Astrocyte (in vitro differentiated cells and primary cell): ENCODE measurements around the gene RNU7-1. TPM values are rescaled to one million over a fixed set of nuclear protein-coding genes. Genes with fewer than 3 reads are reported as not detected.

Source experiments
- DNase-seq: peaks from one replicate; pipeline ENCODE4 v3.0.0-alpha.2; 2010; ENCODE audit warnings: low read depth
- FAIRE-seq: peaks from 2 replicates; lab custom pipeline; 2011; peaks lifted over from hg19 to GRCh38; lab: Jason Lieb, UNC
- H2AFZ ChIP-seq: 2 replicates; pipeline ENCODE4 v1.6.0; 2012; ENCODE audit warnings: low read depth, low read length, inconsistent platforms
- H3K27ac ChIP-seq: 2 replicates; pipeline ENCODE4 v1.5.1; 2011; ENCODE audit warnings: low read depth, low read length, inconsistent platforms
- H3K27me3 ChIP-seq: 2 replicates; pipeline ENCODE4 v1.6.0; 2011; ENCODE audit warnings: low read length, inconsistent platforms; ENCODE audit not compliant: insufficient read depth
- H3K36me3 ChIP-seq: 2 replicates; pipeline ENCODE4 v1.5.1; 2011; ENCODE audit warnings: low read length, inconsistent platforms; ENCODE audit not compliant: insufficient read depth
- H3K4me1 ChIP-seq: 2 replicates; pipeline ENCODE4 v1.5.1; 2011; ENCODE audit warnings: low read length, inconsistent platforms; ENCODE audit not compliant: insufficient read depth
- H3K4me2 ChIP-seq: 2 replicates; pipeline ENCODE4 v1.6.0; 2012; ENCODE audit warnings: low read length, inconsistent platforms
- H3K4me3 ChIP-seq: 2 replicates; pipeline ENCODE4 v1.5.1; 2011; ENCODE audit warnings: low read depth, mild to moderate bottlenecking, low read length, inconsistent platforms; ENCODE audit not compliant: insufficient read depth
- H3K79me2 ChIP-seq: 2 replicates; pipeline ENCODE4 v1.6.0; 2012; ENCODE audit warnings: mild to moderate bottlenecking, low read length, inconsistent platforms; ENCODE audit not compliant: insufficient read depth
- H3K9ac ChIP-seq: 2 replicates; pipeline ENCODE4 v1.6.0; 2012; ENCODE audit warnings: mild to moderate bottlenecking, low read length, inconsistent platforms
- H3K9me3 ChIP-seq: 2 replicates; pipeline ENCODE4 v1.5.1; 2012; ENCODE audit warnings: low read depth, mild to moderate bottlenecking, low read length, inconsistent platforms; ENCODE audit not compliant: insufficient read depth
- H4K20me1 ChIP-seq: 2 replicates; pipeline ENCODE4 v1.6.0; 2012; ENCODE audit warnings: low read length, inconsistent platforms; ENCODE audit not compliant: insufficient read depth
- H3K27ac Mint-ChIP-seq: one replicate; pipeline ENCODE4 v1.8.0; 2021; ENCODE audit warnings: mild to moderate bottlenecking, mixed read lengths; ENCODE audit not compliant: unreplicated experiment
- H3K27me3 Mint-ChIP-seq: one replicate; pipeline ENCODE4 v1.8.0; 2021; ENCODE audit warnings: low read depth, mixed read lengths; ENCODE audit not compliant: unreplicated experiment
- H3K36me3 Mint-ChIP-seq: one replicate; pipeline ENCODE4 v1.8.0; 2021; ENCODE audit warnings: low read depth, mixed read lengths; ENCODE audit not compliant: unreplicated experiment
- H3K4me1 Mint-ChIP-seq: one replicate; pipeline ENCODE4 v1.8.0; 2021; ENCODE audit warnings: low read depth, mixed read lengths; ENCODE audit not compliant: unreplicated experiment
- H3K4me3 Mint-ChIP-seq: one replicate; pipeline ENCODE4 v1.8.0; 2021; ENCODE audit warnings: mild to moderate bottlenecking, moderate library complexity, mixed read lengths; ENCODE audit not compliant: unreplicated experiment
- H3K9me3 Mint-ChIP-seq: one replicate; pipeline ENCODE4 v1.8.0; 2021; ENCODE audit warnings: mild to moderate bottlenecking, mixed read lengths; ENCODE audit not compliant: unreplicated experiment
- EZH2 ChIP-seq: IDR thresholded peaks from 2 replicates; pipeline ENCODE4 v1.6.1; 2012; ENCODE audit warnings: mild to moderate bottlenecking, low read length, inconsistent platforms; ENCODE audit not compliant: insufficient read depth
- total RNA-seq: library from RNA; stranded (reverse); gene quantifications from 2 replicates; pipeline ENCODE4 v1.2.1, GENCODE V29; 2021
- TF ChIP-seq, protein P1 (sequence below): IDR thresholded peaks from 2 replicates; pipeline ENCODE4 v1.5.1; 2011; ENCODE audit warnings: low read depth, mild to moderate bottlenecking, inconsistent platforms, low read length, moderate library complexity; ENCODE audit not compliant: insufficient read depth

The RNU7-1 gene
- total RNA-seq, 1 donor from 2014 or later = not detected

DNA sequence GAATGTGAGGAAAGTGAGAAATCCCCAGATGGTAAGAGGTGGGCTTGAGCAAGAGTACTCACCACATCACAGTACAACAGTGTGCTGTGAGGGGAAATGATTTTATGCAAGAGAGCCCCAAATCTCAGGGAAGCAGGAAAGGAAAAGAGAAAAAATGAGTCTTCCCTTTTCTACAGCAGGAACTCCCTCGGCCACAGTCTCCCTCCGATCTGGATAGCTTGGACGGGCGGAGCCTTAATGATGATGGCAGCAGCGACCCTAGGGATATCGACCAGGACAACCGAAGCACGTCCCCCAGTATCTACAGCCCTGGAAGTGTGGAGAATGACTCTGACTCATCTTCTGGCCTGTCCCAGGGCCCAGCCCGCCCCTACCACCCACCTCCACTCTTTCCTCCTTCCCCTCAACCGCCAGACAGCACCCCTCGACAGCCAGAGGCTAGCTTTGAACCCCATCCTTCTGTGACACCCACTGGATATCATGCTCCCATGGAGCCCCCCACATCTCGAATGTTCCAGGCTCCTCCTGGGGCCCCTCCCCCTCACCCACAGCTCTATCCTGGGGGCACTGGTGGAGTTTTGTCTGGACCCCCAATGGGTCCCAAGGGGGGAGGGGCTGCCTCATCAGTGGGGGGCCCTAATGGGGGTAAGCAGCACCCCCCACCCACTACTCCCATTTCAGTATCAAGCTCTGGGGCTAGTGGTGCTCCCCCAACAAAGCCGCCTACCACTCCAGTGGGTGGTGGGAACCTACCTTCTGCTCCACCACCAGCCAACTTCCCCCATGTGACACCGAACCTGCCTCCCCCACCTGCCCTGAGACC is 8.0 kb upstream of the RNU7-1 start:
- H3K36me3 ChIP-seq = peaks cover 18% of the 10 kb centered on the region
- Mint-ChIP-seq H3K27ac (peak overlapping the region; percentile 88), H3K9me3 (peaks cover 1% of the 10 kb centered on the region), H3K4me1 (peaks cover 33% of the 10 kb centered on the region), H3K4me3 (peak overlapping the region; percentile 18), H3K36me3 (peaks cover 19% of the 10 kb centered on the region), H3K27me3 (no peaks in the 10 kb centered on the region)
- no peak overlapping the region for H2AFZ ChIP-seq
- peak overlapping the region; percentile 20 for H3K9ac ChIP-seq
- H3K4me1 ChIP-seq = peaks cover 33% of the 10 kb centered on the region
- no peak for FAIRE-seq
- peaks cover 46% of the 10 kb centered on the region for H4K20me1 ChIP-seq
- H3K4me2 ChIP-seq = no peak overlapping the region
- H3K27me3 ChIP-seq = no peaks in the 10 kb centered on the region
- no peaks in the 10 kb centered on the region for H3K9me3 ChIP-seq
- TF ChIP-seq, protein P1, sequence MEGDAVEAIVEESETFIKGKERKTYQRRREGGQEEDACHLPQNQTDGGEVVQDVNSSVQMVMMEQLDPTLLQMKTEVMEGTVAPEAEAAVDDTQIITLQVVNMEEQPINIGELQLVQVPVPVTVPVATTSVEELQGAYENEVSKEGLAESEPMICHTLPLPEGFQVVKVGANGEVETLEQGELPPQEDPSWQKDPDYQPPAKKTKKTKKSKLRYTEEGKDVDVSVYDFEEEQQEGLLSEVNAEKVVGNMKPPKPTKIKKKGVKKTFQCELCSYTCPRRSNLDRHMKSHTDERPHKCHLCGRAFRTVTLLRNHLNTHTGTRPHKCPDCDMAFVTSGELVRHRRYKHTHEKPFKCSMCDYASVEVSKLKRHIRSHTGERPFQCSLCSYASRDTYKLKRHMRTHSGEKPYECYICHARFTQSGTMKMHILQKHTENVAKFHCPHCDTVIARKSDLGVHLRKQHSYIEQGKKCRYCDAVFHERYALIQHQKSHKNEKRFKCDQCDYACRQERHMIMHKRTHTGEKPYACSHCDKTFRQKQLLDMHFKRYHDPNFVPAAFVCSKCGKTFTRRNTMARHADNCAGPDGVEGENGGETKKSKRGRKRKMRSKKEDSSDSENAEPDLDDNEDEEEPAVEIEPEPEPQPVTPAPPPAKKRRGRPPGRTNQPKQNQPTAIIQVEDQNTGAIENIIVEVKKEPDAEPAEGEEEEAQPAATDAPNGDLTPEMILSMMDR = no peak
- no peak for TF ChIP-seq EZH2
- DNase-seq = no peak
- no peak overlapping the region for H3K27ac ChIP-seq
- no peak overlapping the region for H3K4me3 ChIP-seq
- H3K79me2 ChIP-seq = peaks cover 53% of the 10 kb centered on the region

DNA sequence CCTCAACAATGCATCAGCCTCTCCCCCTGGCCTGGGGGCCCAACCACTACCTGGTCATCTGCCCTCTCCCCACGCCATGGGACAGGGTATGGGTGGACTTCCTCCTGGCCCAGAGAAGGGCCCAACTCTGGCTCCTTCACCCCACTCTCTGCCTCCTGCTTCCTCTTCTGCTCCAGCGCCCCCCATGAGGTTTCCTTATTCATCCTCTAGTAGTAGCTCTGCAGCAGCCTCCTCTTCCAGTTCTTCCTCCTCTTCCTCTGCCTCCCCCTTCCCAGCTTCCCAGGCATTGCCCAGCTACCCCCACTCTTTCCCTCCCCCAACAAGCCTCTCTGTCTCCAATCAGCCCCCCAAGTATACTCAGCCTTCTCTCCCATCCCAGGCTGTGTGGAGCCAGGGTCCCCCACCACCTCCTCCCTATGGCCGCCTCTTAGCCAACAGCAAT is 7.4 kb upstream of the RNU7-1 start:
- peak overlapping the region; percentile 91 for H3K9ac ChIP-seq
- peaks cover 18% of the 10 kb centered on the region for H3K36me3 Mint-ChIP-seq

More for the DNA sequence above, 7.4 kb upstream of the RNU7-1 start:
- TF ChIP-seq EZH2 = no peak
- TF ChIP-seq, protein P1 = no peak
- DNase-seq (no peak), FAIRE-seq (no peak)
- peaks cover 30% of the 10 kb centered on the region for H3K4me1 ChIP-seq
- no peaks in the 10 kb centered on the region for H3K27me3 ChIP-seq
- Mint-ChIP-seq H3K4me3 (peak overlapping the region; percentile 77), H3K9me3 (peaks cover 3% of the 10 kb centered on the region), H3K27ac (peak overlapping the region; percentile 88), H3K27me3 (no peaks in the 10 kb centered on the region), H3K4me1 (peaks cover 28% of the 10 kb centered on the region)
- H3K4me3 ChIP-seq = no peak overlapping the region
- H3K27ac ChIP-seq = no peak overlapping the region
- peaks cover 47% of the 10 kb centered on the region for H4K20me1 ChIP-seq
- no peaks in the 10 kb centered on the region for H3K9me3 ChIP-seq
- H3K4me2 ChIP-seq = no peak overlapping the region
- peaks cover 46% of the 10 kb centered on the region for H3K79me2 ChIP-seq
- no peak overlapping the region for H2AFZ ChIP-seq
- peaks cover 24% of the 10 kb centered on the region for H3K36me3 ChIP-seq
